Natural killer cell treated with Interleukin-12 subunit alpha and Interleukin-12 subunit beta and Interleukin-15 and Interleukin-18, amount 100 ng/mL, for 72 hours (primary cell): ENCODE measurements around the gene KRTAP10-6. TPM values are rescaled to one million over a fixed set of nuclear protein-coding genes. Genes with fewer than 3 reads are reported as not detected.
A peak's percentile ranks its signal among the peaks of the same experiment; 100 is the strongest.
"Not testable (repeated sequence)": the region's sequence is repeated elsewhere in the genome, so short reads cannot be mapped to it uniquely, and the experiment has no call there.

ENCODE experiments used
- ATAC-seq, 2 donors: fragments of 150-1000 bp; cut with Tn5 transposase in 1 of 2; sonication (Bioruptor Pico), chemical (Tn5 transposase) in 1 of 2; 2 replicates each; pipeline ENCODE4 v1.10.0; 2021
- DNase-seq: peaks from one replicate; pipeline ENCODE4 v3.0.0; 2022; ENCODE audit warnings: low spot score
- H3K27ac Mint-ChIP-seq, 2 donors: 1 replicate in 1 of 2; 2 replicates in 1 of 2; pipeline ENCODE4 v1.8.0; 2022; ENCODE audit warnings: mixed read lengths in 2 of 2, mild to moderate bottlenecking in 1 of 2, moderate library complexity in 1 of 2
- H3K27me3 Mint-ChIP-seq, 2 donors: 1 replicate in 1 of 2; 2 replicates in 1 of 2; pipeline ENCODE4 v1.8.0; 2022; ENCODE audit warnings: mixed read lengths in 2 of 2
- H3K36me3 Mint-ChIP-seq: one replicate; pipeline ENCODE4 v1.8.0; 2022; ENCODE audit warnings: mixed read lengths
- H3K4me1 Mint-ChIP-seq, 2 donors: 1 replicate in 1 of 2; 2 replicates in 1 of 2; pipeline ENCODE4 v1.8.0; 2022; ENCODE audit warnings: low read depth in 2 of 2, mixed read lengths in 2 of 2, mild to moderate bottlenecking in 1 of 2
- H3K4me3 Mint-ChIP-seq: one replicate; pipeline ENCODE4 v1.8.0; 2022; ENCODE audit warnings: mixed read lengths
- H3K9me3 Mint-ChIP-seq: 2 replicates; pipeline ENCODE4 v1.8.0; 2022; ENCODE audit warnings: mixed read lengths
- total RNA-seq, 2 donors: library from RNA; stranded (reverse); gene quantifications; one replicate each; pipeline ENCODE4 v1.2.3, GENCODE V29; 2022

The KRTAP10-6 gene
- total RNA-seq = not detected

GRCh38 chr21:44592446-44593311 lies at the start of gene KRTAP10-6:
TSS of gene KRTAP10-6 (minus strand) at chr21:44592505. CDS start at chr21:44592484, 21 bp downstream.
- Mint-ChIP-seq H3K36me3 (no peaks in the 10 kb centered on the region), H3K4me3 (no peak within 1 kb of the TSS), H3K27me3 (peaks cover 4 to 17% of the 10 kb centered on the region in 2 donors), H3K4me1 (peaks cover 0 to 7% of the 10 kb centered on the region in 2 donors), H3K9me3 (no peaks in the 10 kb centered on the region), H3K27ac (no peak within 1 kb of the TSS)
- ATAC-seq (no peak), DNase-seq (no peak)

- H3K4me3 Mint-ChIP-seq = no peak overlapping the region
- H3K27me3 Mint-ChIP-seq = peaks cover 9 to 23% of the 10 kb centered on the region in 2 donors
- peaks cover 28% of the 10 kb centered on the region for H3K36me3 Mint-ChIP-seq
- ATAC-seq = no peak
- DNase-seq = no peak
- H3K4me1 Mint-ChIP-seq = peaks cover 0 to 3% of the 10 kb centered on the region in 2 donors
- H3K27ac Mint-ChIP-seq = no peak overlapping the region
- peaks cover 17% of the 10 kb centered on the region for H3K9me3 Mint-ChIP-seq
These were observed 48.5 kb upstream of the KRTAP10-6 start for GRCh38 chr21:44640761-44641160.

- H3K9me3 Mint-ChIP-seq = peaks cover 15% of the 10 kb centered on the region
- H3K4me1 Mint-ChIP-seq = peaks cover 0 to 3% of the 10 kb centered on the region in 2 donors
- H3K27ac Mint-ChIP-seq = no peak overlapping the region
- no peak overlapping the region for H3K4me3 Mint-ChIP-seq
- ATAC-seq (no peak), DNase-seq (no peak)
- H3K36me3 Mint-ChIP-seq = peaks cover 20% of the 10 kb centered on the region
- peaks cover 9 to 27% of the 10 kb centered on the region in 2 donors for H3K27me3 Mint-ChIP-seq
These were observed 47.0 kb upstream of the KRTAP10-6 start for GRCh38 chr21:44639331-44639655.

GRCh38 chr21:44638506-44639330 lies 46.4 kb upstream of the KRTAP10-6 start:
- DNase-seq, H3K4me3 Mint-ChIP-seq, ATAC-seq, H3K27ac Mint-ChIP-seq, H3K4me1 Mint-ChIP-seq: not testable (repeated sequence)
- Mint-ChIP-seq H3K36me3 (peaks cover 17% of the 10 kb centered on the region), H3K27me3 (peaks cover 9 to 27% of the 10 kb centered on the region in 2 donors), H3K9me3 (peaks cover 15% of the 10 kb centered on the region)

- Mint-ChIP-seq H3K36me3 (peaks cover 18% of the 10 kb centered on the region), H3K27me3 (peaks cover 9 to 26% of the 10 kb centered on the region in 2 donors), H3K9me3 (peaks cover 16% of the 10 kb centered on the region)
- H3K27ac Mint-ChIP-seq, H3K4me1 Mint-ChIP-seq, H3K4me3 Mint-ChIP-seq, DNase-seq, ATAC-seq: not testable (repeated sequence)
These were observed 45.6 kb upstream of the KRTAP10-6 start for GRCh38 chr21:44637851-44638348.

- peaks cover 19% of the 10 kb centered on the region for H3K36me3 Mint-ChIP-seq
- peaks cover 9 to 24% of the 10 kb centered on the region in 2 donors for H3K27me3 Mint-ChIP-seq
- H3K27ac Mint-ChIP-seq = no peak within 1 kb of the TSS
- no peak for DNase-seq
- peaks cover 13% of the 10 kb centered on the region for H3K9me3 Mint-ChIP-seq
- H3K4me3 Mint-ChIP-seq = no peak within 1 kb of the TSS
- ATAC-seq = no peak
- H3K4me1 Mint-ChIP-seq = no peaks in the 10 kb centered on the region
These were observed 44.9 kb upstream of the KRTAP10-6 start, which contains the start of gene KRTAP10-10 for GRCh38 chr21:44637018-44637850. TSS of gene KRTAP10-10 (plus strand) at chr21:44637356. CDS start at chr21:44637418, 62 bp downstream.

GRCh38 chr21:44636209-44637017 lies 44.1 kb upstream of the KRTAP10-6 start:
- ATAC-seq (no peak), DNase-seq (no peak)
- peaks cover 7 to 20% of the 10 kb centered on the region in 2 donors for H3K27me3 Mint-ChIP-seq

GRCh38 chr21:44632067-44632466 lies 39.8 kb upstream of the KRTAP10-6 start:
- peaks cover 32% of the 10 kb centered on the region for H3K36me3 Mint-ChIP-seq
- peaks cover 0 to 6% of the 10 kb centered on the region in 2 donors for H3K27me3 Mint-ChIP-seq
- ATAC-seq (no peak), DNase-seq (no peak)
- H3K4me3 Mint-ChIP-seq = no peak overlapping the region
- no peak overlapping the region for H3K27ac Mint-ChIP-seq
- H3K9me3 Mint-ChIP-seq = peaks cover 32% of the 10 kb centered on the region
- peaks cover 17 to 22% of the 10 kb centered on the region in 2 donors for H3K4me1 Mint-ChIP-seq

More at GRCh38 chr21:44636209-44637017, 44.1 kb upstream of the KRTAP10-6 start:
- Mint-ChIP-seq H3K4me3 (no peak overlapping the region), H3K36me3 (peaks cover 26% of the 10 kb centered on the region), H3K9me3 (peaks cover 21% of the 10 kb centered on the region), H3K27ac (no peak overlapping the region), H3K4me1 (no peaks in the 10 kb centered on the region)

- Mint-ChIP-seq H3K4me3 (peak overlapping the region; percentile 56), H3K36me3 (peaks cover 32% of the 10 kb centered on the region), H3K27ac (peak overlapping the region; percentile 43 to 81), H3K9me3 (peaks cover 32% of the 10 kb centered on the region), H3K4me1 (peaks cover 24 to 30% of the 10 kb centered on the region in 2 donors), H3K27me3 (peaks cover 0 to 4% of the 10 kb centered on the region in 2 donors)
- DNase-seq (no peak), ATAC-seq (no peak)
These were observed 38.1 kb upstream of the KRTAP10-6 start for GRCh38 chr21:44630440-44630839.

- H3K4me3 Mint-ChIP-seq = no peak overlapping the region
- H3K27ac Mint-ChIP-seq = no peak overlapping the region
- no peaks in the 10 kb centered on the region for H3K27me3 Mint-ChIP-seq
- H3K36me3 Mint-ChIP-seq = peaks cover 43% of the 10 kb centered on the region
- ATAC-seq (no peak), DNase-seq (no peak)
- H3K4me1 Mint-ChIP-seq = peaks cover 24 to 30% of the 10 kb centered on the region in 2 donors
- peaks cover 37% of the 10 kb centered on the region for H3K9me3 Mint-ChIP-seq
These were observed 36.5 kb upstream of the KRTAP10-6 start for GRCh38 chr21:44628707-44629391.

GRCh38 chr21:44627831-44628233 lies 35.5 kb upstream of the KRTAP10-6 start:
- H3K4me1 Mint-ChIP-seq = peaks cover 24 to 30% of the 10 kb centered on the region in 2 donors
- H3K4me3 Mint-ChIP-seq, H3K27ac Mint-ChIP-seq, ATAC-seq, DNase-seq, H3K27me3 Mint-ChIP-seq: not testable (repeated sequence)
- peaks cover 38% of the 10 kb centered on the region for H3K9me3 Mint-ChIP-seq
- H3K36me3 Mint-ChIP-seq = peaks cover 46% of the 10 kb centered on the region
